Measurements from ENCODE around the gene DNAJB8. TPM values are rescaled to one million over a fixed set of nuclear protein-coding genes. Genes with fewer than 3 reads are reported as not detected.

DNAJB8 gene
- total RNA-seq, 1 experiment from 2014 or later: not detected

- Histone ChIP-seq H4K8ac (replicated peaks; ENCODE audit: insufficient read length, low read depth, low read length) (no peak overlapping the region), H3K4me2 (ENCODE audit: insufficient read depth, insufficient read length, low read length) (no peak overlapping the region), H3K79me1 (ENCODE audit: insufficient read depth, low read depth, low read length, poor library complexity, severe bottlenecking) (no peaks in the 10 kb centered on the region), H3K4me1 (ENCODE audit: insufficient read depth, low read length) (no peaks in the 10 kb centered on the region), H3K14ac (ENCODE audit: insufficient read depth, low read length) (no peak overlapping the region), H2BK12ac (ENCODE audit: insufficient read length, low read depth, low read length) (no peak overlapping the region), H3K9ac (ENCODE audit: extremely low read depth, insufficient read length, low read length) (no peak overlapping the region), H3K18ac (ENCODE audit: insufficient read length, low read depth, low read length) (no peak overlapping the region), H2BK15ac (ENCODE audit: low read depth, low read length) (no peak overlapping the region), H4K20me1 (ENCODE audit: control insufficient read depth, insufficient read depth, insufficient read length) (peaks cover 2% of the 10 kb centered on the region), H3K4ac (ENCODE audit: low read depth, low read length) (no peak overlapping the region; the same call in 1 of the 2 replicates), H3K79me2 (ENCODE audit: insufficient read depth, low read length) (no peaks in the 10 kb centered on the region), H2AFZ (ENCODE audit: low read length) (no peak overlapping the region), H3K23me2 (ENCODE audit: insufficient read length, low read depth, low read length, poor library complexity, severe bottlenecking) (no peaks in the 10 kb centered on the region), H2AK5ac (ENCODE audit: insufficient read length, low read length) (no peak overlapping the region), H2BK120ac (ENCODE audit: low read depth, low read length, poor library complexity, severe bottlenecking) (no peak overlapping the region), H3K56ac (ENCODE audit: insufficient read length, low read depth, low read length) (no peak overlapping the region), H3T11ph (ENCODE audit: low read length) (no peak overlapping the region), H3K23ac (ENCODE audit: insufficient read length, low read depth, low read length) (no peak overlapping the region), H2BK20ac (ENCODE audit: low read depth, low read length, poor library complexity, severe bottlenecking) (no peak overlapping the region), H3K27ac (ENCODE audit: insufficient read length, low read depth, low read length) (no peak overlapping the region), H3K27me3 (ENCODE audit: insufficient read depth, low read length) (no peaks in the 10 kb centered on the region), H3K9me3 (ENCODE audit: control insufficient read depth, low read depth, low read length) (no peaks in the 10 kb centered on the region), H4K91ac (ENCODE audit: insufficient read length, low read depth, low read length) (no peak overlapping the region), H2BK5ac (ENCODE audit: insufficient read length, low read length) (no peak overlapping the region), H4K5ac (ENCODE audit: insufficient read length, low read depth, low read length) (peak overlapping the region; percentile 11)
- H3K36me3 Mint-ChIP-seq (ENCODE audit: insufficient read depth in 1 of 3, low read depth in 3 of 3): no peaks in the 10 kb centered on the region; a peak in 1 of 7 replicates
- no peak for TF ChIP-seq CTCF (conservative IDR thresholded peaks at IDR 0.05)
- H3K27me3 Mint-ChIP-seq (ENCODE audit: low read depth): peaks cover 80% of the 10 kb centered on the region
- DNase-seq: no peak
- no peak overlapping the region for H3K27ac Mint-ChIP-seq
- H3K9me3 Mint-ChIP-seq: peaks cover 5 to 12% of the 10 kb centered on the region in 2 experiments
- whole genome bisulfite sequencing (ENCODE audit: extremely low coverage, insufficient read length, low lambda C conversion rate): no CpG with 5 or more reads among the region's 1 CpG
- no peak overlapping the region for H3K4me3 Mint-ChIP-seq
- H3K4me1 Mint-ChIP-seq: peaks cover 4 to 5% of the 10 kb centered on the region in 2 experiments
These were observed 21.3 kb downstream of the DNAJB8 start for GRCh38 chr3:128445357-128445756.

Data from H9 (cell line).